Transverse colon (tissue), 4 donors: ENCODE results near the gene CACNA2D1.

Experiments
- EP300 ChIP-seq: sonication (generic); formaldehyde crosslinking; IDR thresholded peaks from one replicate; pipeline ENCODE4 v1.6.1; 2017; ENCODE audit warnings: antibody characterized with exemption, low read depth
- POLR2A ChIP-seq: fragments of 450-650 bp; IDR thresholded peaks from one replicate; pipeline ENCODE4 v1.6.1; 2016; ENCODE audit warnings: antibody characterized with exemption, mild to moderate bottlenecking, moderate library complexity
- POLR2AphosphoS5 ChIP-seq, 3 donors: sonication (generic); formaldehyde crosslinking; IDR thresholded peaks; one replicate each; pipeline ENCODE4 v1.6.1; 2016; ENCODE audit warnings: antibody characterized with exemption in 3 of 3
- TF ChIP-seq, protein P1 (sequence below), 5 experiments: fragments of 200-600 bp in 3 of 5; fragments of 450-650 bp in 2 of 5; sonication (generic) in 3 of 5; IDR thresholded peaks; 1 replicate in 2 of 5; 2 replicates in 3 of 5; pipeline ENCODE4 v1.5.1; 2016 to 2017; ENCODE audit warnings: antibody characterized with exemption in 5 of 5, inconsistent platforms in 3 of 5, mild to moderate bottlenecking in 2 of 5, moderate library complexity in 1 of 5

DNA sequence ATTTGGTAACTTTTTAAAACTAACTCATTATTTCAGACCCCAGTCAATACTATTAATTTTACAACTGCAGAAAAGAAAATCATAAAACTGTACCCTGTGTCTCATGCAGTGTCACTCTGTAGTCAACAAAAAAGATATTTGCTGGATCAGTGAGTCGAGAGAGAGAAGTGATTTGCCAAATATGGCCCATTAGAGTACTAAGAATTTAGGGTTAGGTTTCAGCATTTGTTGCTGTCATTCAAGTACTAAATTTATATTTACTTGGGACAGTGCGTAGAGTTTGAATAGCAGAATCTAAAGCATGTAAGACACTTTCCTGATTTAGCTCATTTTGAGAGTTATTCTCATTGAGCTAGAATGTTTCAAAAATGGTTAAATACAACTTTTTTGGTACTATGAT is 38.9 kb downstream of the CACNA2D1 start:
- TF ChIP-seq, protein P1, sequence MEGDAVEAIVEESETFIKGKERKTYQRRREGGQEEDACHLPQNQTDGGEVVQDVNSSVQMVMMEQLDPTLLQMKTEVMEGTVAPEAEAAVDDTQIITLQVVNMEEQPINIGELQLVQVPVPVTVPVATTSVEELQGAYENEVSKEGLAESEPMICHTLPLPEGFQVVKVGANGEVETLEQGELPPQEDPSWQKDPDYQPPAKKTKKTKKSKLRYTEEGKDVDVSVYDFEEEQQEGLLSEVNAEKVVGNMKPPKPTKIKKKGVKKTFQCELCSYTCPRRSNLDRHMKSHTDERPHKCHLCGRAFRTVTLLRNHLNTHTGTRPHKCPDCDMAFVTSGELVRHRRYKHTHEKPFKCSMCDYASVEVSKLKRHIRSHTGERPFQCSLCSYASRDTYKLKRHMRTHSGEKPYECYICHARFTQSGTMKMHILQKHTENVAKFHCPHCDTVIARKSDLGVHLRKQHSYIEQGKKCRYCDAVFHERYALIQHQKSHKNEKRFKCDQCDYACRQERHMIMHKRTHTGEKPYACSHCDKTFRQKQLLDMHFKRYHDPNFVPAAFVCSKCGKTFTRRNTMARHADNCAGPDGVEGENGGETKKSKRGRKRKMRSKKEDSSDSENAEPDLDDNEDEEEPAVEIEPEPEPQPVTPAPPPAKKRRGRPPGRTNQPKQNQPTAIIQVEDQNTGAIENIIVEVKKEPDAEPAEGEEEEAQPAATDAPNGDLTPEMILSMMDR (IDR thresholded peaks at IDR 0.05) = no peak
- TF ChIP-seq POLR2AphosphoS5 (IDR thresholded peaks at IDR 0.05) (no peak), POLR2A (no peak), EP300 (no peak)
